AG04450 (cell line): ENCODE results near the gene PTGS2. TPM values are rescaled to one million over a fixed set of nuclear protein-coding genes. Genes with fewer than 3 reads are reported as not detected.

Experiments used
- CTCF ChIA-PET: fragments of 300-600, 350-600 bp; formaldehyde crosslinking; extraction: SDS; loops from one replicate; lab custom pipeline; 2022; ENCODE audit warnings: antibody characterized with exemption, inconsistent platforms; lab: Charles Lee
- POLR2A ChIA-PET: fragments of 350-600 bp; formaldehyde crosslinking; extraction: SDS; loops from one replicate; lab custom pipeline; 2021; ENCODE audit warnings: antibody characterized with exemption, inconsistent platforms; lab: Yijun Ruan, JAX
- DNase-seq: peaks from one replicate; pipeline ENCODE4 v3.0.0-alpha.2; 2011; ENCODE audit warnings: low read depth, low spot score
- H3K27ac ChIP-seq: one replicate; pipeline ENCODE4 v1.5.1; 2012; ENCODE audit warnings: low read depth, low read length, control low read depth
- H3K27me3 ChIP-seq: one replicate; pipeline ENCODE4 v1.6.0; 2012; ENCODE audit warnings: low read length; ENCODE audit not compliant: control insufficient read depth, insufficient read depth
- H3K4me3 ChIP-seq: 2 replicates; pipeline ENCODE4 v1.5.1; 2011; ENCODE audit warnings: mild to moderate bottlenecking, low read depth, low read length, control low read depth
- H3K9me3 ChIP-seq: 2 replicates; pipeline ENCODE4 v1.5.1; 2012; ENCODE audit warnings: low read length; ENCODE audit not compliant: control insufficient read depth, insufficient read depth
- CTCF ChIP-seq: IDR thresholded peaks from 2 replicates; pipeline ENCODE4 v1.5.1; 2011; ENCODE audit warnings: low read depth, low read length, control low read depth, inconsistent platforms
- polyA plus RNA-seq: library from polyadenylated mRNA; depleted of rRNA; stranded (reverse); fragments of >200 nt; gene quantifications from 2 replicates; pipeline ENCODE4 v1.2.3, GENCODE V29; 2011; rRNA removed

PTGS2 gene
- polyA plus RNA-seq, 1 experiment, result 2.7 TPM

DNA sequence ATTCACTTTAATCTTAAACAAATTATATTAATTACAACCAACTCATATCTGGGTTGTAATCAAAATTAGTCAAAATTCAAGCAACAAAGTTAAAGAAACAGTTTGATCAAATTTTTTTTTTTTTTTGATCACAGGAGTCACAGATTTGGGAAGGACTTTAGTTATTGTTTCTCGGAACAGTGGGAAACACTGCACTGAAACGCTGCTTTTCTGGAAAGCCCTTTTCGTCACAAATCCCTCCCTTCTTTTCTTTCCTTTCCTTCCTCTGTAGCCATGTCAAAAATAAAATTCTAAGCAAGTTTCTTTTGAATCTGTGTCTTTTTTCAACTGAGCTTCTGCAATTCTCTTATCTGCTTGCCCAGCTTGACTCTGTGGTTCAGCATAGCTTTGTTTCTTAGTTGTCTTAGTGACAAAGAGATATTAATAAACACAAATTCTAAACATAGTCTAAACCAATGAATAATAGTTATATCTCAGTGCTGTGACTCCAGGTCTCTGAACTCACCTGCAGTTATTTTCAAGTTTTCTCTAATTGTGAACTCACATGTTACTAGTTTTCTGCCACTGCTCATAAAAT is 53.8 kb downstream of the PTGS2 start:
- Histone ChIP-seq H3K27me3 (no peaks in the 10 kb centered on the region), H3K4me3 (no peak overlapping the region), H3K27ac (no peak overlapping the region), H3K9me3 (no peaks in the 10 kb centered on the region)
- no peak for TF ChIP-seq CTCF
- no peak for DNase-seq
- POLR2A ChIA-PET, result no interaction called here
- CTCF ChIA-PET, result interaction anchor here (0.5 to 2.2 kb wide), 4 partner anchors 21 to 223 kb away, joined by 3 to 6 read pairs (median 4); no protein-coding TSS in a partner anchor

DNA sequence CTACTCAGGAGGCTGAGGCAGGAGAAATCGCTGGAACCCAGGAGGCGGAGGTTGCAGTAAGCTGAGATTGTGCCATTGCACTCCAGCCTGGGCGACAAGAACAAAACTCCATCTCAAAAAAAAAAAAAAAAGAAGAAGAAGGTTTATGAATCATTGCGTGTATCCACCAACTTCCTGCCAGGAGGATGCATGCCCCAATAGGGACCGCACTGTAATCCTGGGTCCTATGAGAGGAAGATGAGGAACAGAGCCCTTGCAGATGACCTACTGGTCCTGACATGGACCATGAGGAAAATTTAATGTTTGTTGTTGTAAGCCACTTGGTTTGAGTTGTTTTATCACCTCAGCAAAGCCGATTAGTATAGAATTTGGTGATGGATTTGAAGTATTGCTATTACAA is 56.7 kb downstream of the PTGS2 start:
- POLR2A ChIA-PET, result no interaction called here

More for the DNA sequence above, 56.7 kb downstream of the PTGS2 start:
- Histone ChIP-seq H3K4me3 (no peak overlapping the region), H3K27me3 (no peaks in the 10 kb centered on the region), H3K9me3 (no peaks in the 10 kb centered on the region), H3K27ac (no peak overlapping the region)
- DNase-seq, result no peak
- no peak for TF ChIP-seq CTCF
- CTCF ChIA-PET, result interaction anchor here (0.7 to 1.1 kb wide), 3 partner anchors 12 to 380 kb away, joined by 4 to 8 read pairs (median 6); no protein-coding TSS in a partner anchor

Other genes with a start within 250 kb of the PTGS2 start
- gene PDC, start 219.3 kb downstream of the PTGS2 start, polyA plus RNA-seq, result not detected in 2 replicates
- gene PLA2G4A, start 148.5 kb upstream of the PTGS2 start, polyA plus RNA-seq, result 3.9 and 5.5 TPM in 2 replicates